ENCODE data around the gene SLC35C1.
"Not testable (repeated sequence)": the region's sequence is repeated elsewhere in the genome, so short reads cannot be mapped to it uniquely, and the experiment has no call there.

DNA sequence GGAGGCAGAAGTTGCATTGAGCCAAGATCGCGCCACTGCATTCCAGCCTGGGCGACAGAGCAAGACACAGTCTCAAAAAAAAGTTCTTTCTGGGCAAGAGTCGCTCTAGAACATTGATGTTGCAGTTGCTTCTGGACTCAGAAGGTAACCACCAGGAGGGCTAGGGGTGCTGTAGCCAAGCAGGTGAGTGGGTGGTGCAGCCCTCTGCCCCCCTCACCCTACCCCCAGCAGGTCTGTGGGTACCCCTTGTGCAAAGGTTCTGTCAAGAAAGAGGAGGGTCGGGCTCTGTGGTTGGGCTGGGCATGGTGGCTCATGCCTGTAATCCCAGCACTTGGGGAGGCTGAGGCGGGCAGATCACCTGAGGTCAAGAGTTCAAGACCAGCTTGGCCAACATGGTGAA is 3.5 kb downstream of the SLC35C1 start:
- TF ChIP-seq, protein P1, sequence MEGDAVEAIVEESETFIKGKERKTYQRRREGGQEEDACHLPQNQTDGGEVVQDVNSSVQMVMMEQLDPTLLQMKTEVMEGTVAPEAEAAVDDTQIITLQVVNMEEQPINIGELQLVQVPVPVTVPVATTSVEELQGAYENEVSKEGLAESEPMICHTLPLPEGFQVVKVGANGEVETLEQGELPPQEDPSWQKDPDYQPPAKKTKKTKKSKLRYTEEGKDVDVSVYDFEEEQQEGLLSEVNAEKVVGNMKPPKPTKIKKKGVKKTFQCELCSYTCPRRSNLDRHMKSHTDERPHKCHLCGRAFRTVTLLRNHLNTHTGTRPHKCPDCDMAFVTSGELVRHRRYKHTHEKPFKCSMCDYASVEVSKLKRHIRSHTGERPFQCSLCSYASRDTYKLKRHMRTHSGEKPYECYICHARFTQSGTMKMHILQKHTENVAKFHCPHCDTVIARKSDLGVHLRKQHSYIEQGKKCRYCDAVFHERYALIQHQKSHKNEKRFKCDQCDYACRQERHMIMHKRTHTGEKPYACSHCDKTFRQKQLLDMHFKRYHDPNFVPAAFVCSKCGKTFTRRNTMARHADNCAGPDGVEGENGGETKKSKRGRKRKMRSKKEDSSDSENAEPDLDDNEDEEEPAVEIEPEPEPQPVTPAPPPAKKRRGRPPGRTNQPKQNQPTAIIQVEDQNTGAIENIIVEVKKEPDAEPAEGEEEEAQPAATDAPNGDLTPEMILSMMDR (IDR thresholded peaks at IDR 0.05) = not testable (repeated sequence)
- TF ChIP-seq POLR2A (IDR thresholded peaks at IDR 0.05) = not testable (repeated sequence)

Measured in lower leg skin (tissue), 3 donors.